Measurements from ENCODE around the gene GABBR2. TPM values are rescaled to one million over a fixed set of nuclear protein-coding genes. Genes with fewer than 3 reads are reported as not detected.

Gene GABBR2
- total RNA-seq, 2 experiments from 2014 or later, result not detected

GRCh38 chr9:98627296-98627695, 81.4 kb downstream of the GABBR2 start:
- TF ChIP-seq EZH2phosphoT487 (IDR thresholded peaks at IDR 0.05; ENCODE audit: borderline replicate concordance, low read depth, low read length), result no peak
- TF ChIP-seq CTCF (conservative IDR thresholded peaks at IDR 0.05; ENCODE audit: low read length), result no peak
- Histone ChIP-seq H2AFZ (ENCODE audit: low read length) (no peak overlapping the region), H4K20me1 (ENCODE audit: insufficient read depth, low read length) (no peaks in the 10 kb centered on the region), H3K4me3 (ENCODE audit: low read depth, low read length, poor library complexity, severe bottlenecking) (no peak overlapping the region), H3K4me1 (ENCODE audit: insufficient read depth, low read length, poor library complexity, severe bottlenecking) (no peaks in the 10 kb centered on the region), H3K36me3 (ENCODE audit: insufficient read depth, low read length) (no peaks in the 10 kb centered on the region), H3K4me2 (ENCODE audit: low read length) (no peak overlapping the region), H3K9me3 (ENCODE audit: low read length) (no peaks in the 10 kb centered on the region), H3K79me2 (ENCODE audit: insufficient read depth, low read depth, low read length) (no peaks in the 10 kb centered on the region), H3K27ac (ENCODE audit: low read depth, low read length, poor library complexity, severe bottlenecking) (no peak overlapping the region), H3K9me2 (ENCODE audit: insufficient read depth, low read length) (no peaks in the 10 kb centered on the region)
- POLR2A ChIA-PET, result no interaction called here
- intact Hi-C loops (cut with micrococcal nuclease; ENCODE audit: unreplicated experiment), result no loop called here
- BruUV-seq (replicated peaks), result no TSS peak
- CTCF ChIA-PET (ENCODE audit: unreplicated experiment), result no interaction called here
- DNase-seq (ENCODE audit: low spot score), result no peak

GRCh38 chr9:98625728-98626127, 83.0 kb downstream of the GABBR2 start:
- H3K27ac ChIP-seq (ENCODE audit: low read depth, low read length, poor library complexity, severe bottlenecking), result no peak overlapping the region
- no peaks in the 10 kb centered on the region for H3K4me1 ChIP-seq (ENCODE audit: insufficient read depth, low read length, poor library complexity, severe bottlenecking)
- no peak overlapping the region for H3K4me2 ChIP-seq (ENCODE audit: low read length)
- intact Hi-C loops (cut with micrococcal nuclease; ENCODE audit: unreplicated experiment), result no loop called here
- no peaks in the 10 kb centered on the region for H3K36me3 ChIP-seq (ENCODE audit: insufficient read depth, low read length)
- no peak overlapping the region for H2AFZ ChIP-seq (ENCODE audit: low read length)
- ChIA-PET POLR2A (interaction anchor here (0.6 kb wide), 1 partner anchor 1089 kb away, joined by 3 read pairs; no protein-coding TSS in a partner anchor), CTCF (ENCODE audit: unreplicated experiment) (no interaction called here)
- H4K20me1 ChIP-seq (ENCODE audit: insufficient read depth, low read length), result no peaks in the 10 kb centered on the region
- TF ChIP-seq EZH2phosphoT487 (IDR thresholded peaks at IDR 0.05; ENCODE audit: borderline replicate concordance, low read depth, low read length), result no peak
- no peak for TF ChIP-seq CTCF (conservative IDR thresholded peaks at IDR 0.05; ENCODE audit: low read length)
- H3K9me3 ChIP-seq (ENCODE audit: low read length), result no peaks in the 10 kb centered on the region
- DNase-seq (ENCODE audit: low spot score), result no peak
- BruUV-seq (replicated peaks), result no TSS peak
- no peaks in the 10 kb centered on the region for H3K79me2 ChIP-seq (ENCODE audit: insufficient read depth, low read depth, low read length)
- H3K4me3 ChIP-seq (ENCODE audit: low read depth, low read length, poor library complexity, severe bottlenecking), result no peak overlapping the region
- no peaks in the 10 kb centered on the region for H3K9me2 ChIP-seq (ENCODE audit: insufficient read depth, low read length)

DNA sequence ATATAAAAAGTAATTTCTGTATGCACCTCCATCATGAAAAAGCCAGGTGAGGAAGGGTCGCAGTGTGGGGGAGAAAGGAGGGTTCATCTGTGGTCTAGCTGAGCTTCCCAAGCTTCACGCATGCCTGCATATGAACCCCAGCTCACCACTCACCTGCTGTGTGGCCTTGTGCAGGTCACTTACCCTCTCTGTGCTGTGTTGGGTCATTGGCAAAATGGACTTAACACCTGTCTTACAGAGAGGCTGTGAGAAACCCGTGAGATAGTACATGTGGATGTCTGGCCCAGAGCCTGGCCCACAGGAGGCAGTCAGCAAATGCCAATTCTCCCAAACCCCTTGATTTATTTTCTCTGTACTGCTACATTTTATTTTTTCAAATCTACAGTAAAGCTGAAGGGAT, 88.9 kb downstream of the GABBR2 start:
- ChIA-PET CTCF (ENCODE audit: unreplicated experiment) (no interaction called here), POLR2A (interaction anchor here (0.5 to 0.7 kb wide), 3 partner anchors 22 to 363 kb away, joined by 3 read pairs; no protein-coding TSS in a partner anchor)
- H3K4me1 ChIP-seq (ENCODE audit: insufficient read depth, low read length, poor library complexity, severe bottlenecking), result no peaks in the 10 kb centered on the region
- no peaks in the 10 kb centered on the region for H3K9me2 ChIP-seq (ENCODE audit: insufficient read depth, low read length)
- H4K20me1 ChIP-seq (ENCODE audit: insufficient read depth, low read length), result no peaks in the 10 kb centered on the region
- H2AFZ ChIP-seq (ENCODE audit: low read length), result no peak overlapping the region
- intact Hi-C loops (cut with micrococcal nuclease; ENCODE audit: unreplicated experiment), result no loop called here
- H3K4me3 ChIP-seq (ENCODE audit: low read depth, low read length, poor library complexity, severe bottlenecking), result no peak overlapping the region
- no TSS peak for BruUV-seq (replicated peaks)
- H3K36me3 ChIP-seq (ENCODE audit: insufficient read depth, low read length), result no peaks in the 10 kb centered on the region
- TF ChIP-seq EZH2phosphoT487 (IDR thresholded peaks at IDR 0.05; ENCODE audit: borderline replicate concordance, low read depth, low read length) (no peak), CTCF (conservative IDR thresholded peaks at IDR 0.05; ENCODE audit: low read length) (no peak)
- no peak overlapping the region for H3K27ac ChIP-seq (ENCODE audit: low read depth, low read length, poor library complexity, severe bottlenecking)
- no peaks in the 10 kb centered on the region for H3K9me3 ChIP-seq (ENCODE audit: low read length)
- H3K79me2 ChIP-seq (ENCODE audit: insufficient read depth, low read depth, low read length), result no peaks in the 10 kb centered on the region
- H3K4me2 ChIP-seq (ENCODE audit: low read length), result no peak overlapping the region
- DNase-seq (ENCODE audit: low spot score), result no peak
